WTC11 (cell line): ENCODE data around the gene GABBR2. TPM values are rescaled to one million over a fixed set of nuclear protein-coding genes. Genes with fewer than 3 reads are reported as not detected.

Experiments
- ATAC-seq: fragments of 200-7000 bp; cut with Tn5 transposase; 2 replicates; pipeline ENCODE4 v1.10.0; 2021; ENCODE audit warnings: mild to moderate bottlenecking, moderate library complexity
- CTCF ChIA-PET: fragments of 300-600 bp; sonication (Branson Sonifier 250); formaldehyde crosslinking; loops from one replicate; lab custom pipeline; 2021; ENCODE audit warnings: antibody characterized with exemption; lab: Charles Lee
- POLR2A ChIA-PET: fragments of 350-600 bp; sonication (Branson Sonifier 250); formaldehyde crosslinking; loops from one replicate; lab custom pipeline; 2021; ENCODE audit warnings: antibody characterized with exemption; lab: Charles Lee
- DNase-seq: peaks from one replicate; pipeline ENCODE4 v3.0.0; 2021; ENCODE audit warnings: low spot score
- H3K27ac Mint-ChIP-seq: 2 replicates; pipeline ENCODE4 v1.8.0; 2021; ENCODE audit warnings: mixed read lengths
- H3K27me3 Mint-ChIP-seq: 2 replicates; pipeline ENCODE4 v1.8.0; 2021; ENCODE audit warnings: low read depth, mild to moderate bottlenecking, moderate library complexity, mixed read lengths
- H3K36me3 Mint-ChIP-seq: 2 replicates; pipeline ENCODE4 v1.8.0; 2021; ENCODE audit warnings: mixed read lengths
- H3K4me1 Mint-ChIP-seq: 2 replicates; pipeline ENCODE4 v1.8.0; 2022; ENCODE audit warnings: mixed read lengths
- H3K4me3 Mint-ChIP-seq: 2 replicates; pipeline ENCODE4 v1.8.0; 2021; ENCODE audit warnings: mild to moderate bottlenecking, moderate library complexity, mixed read lengths
- H3K9me3 Mint-ChIP-seq: 2 replicates; pipeline ENCODE4 v1.8.0; 2021; ENCODE audit warnings: mixed read lengths
- AFF4 ChIP-seq: sonication (generic); formaldehyde crosslinking; IDR thresholded peaks from 2 replicates; pipeline ENCODE4 v1.8.1; 2023; ENCODE audit warnings: mild to moderate bottlenecking, missing genetic modification reagents, borderline replicate concordance
- AR ChIP-seq: fragments of 250-450 bp; sonication (Bioruptor Pico); IDR thresholded peaks from 2 replicates; pipeline ENCODE4 v1.9.0; 2021; ENCODE audit warnings: mild to moderate bottlenecking
- ATF1 ChIP-seq: sonication (generic); formaldehyde crosslinking; IDR thresholded peaks from 2 replicates; pipeline ENCODE4 v1.8.1; 2023; ENCODE audit warnings: mild to moderate bottlenecking, moderate library complexity, missing genetic modification reagents
- CTCF ChIP-seq: fragments of 200-600 bp; IDR thresholded peaks from 2 replicates; pipeline ENCODE4 v1.8.0; 2022; ENCODE audit warnings: antibody characterized with exemption
- GRHL2 ChIP-seq: fragments of 250-450 bp; sonication (Bioruptor Pico); IDR thresholded peaks from 2 replicates; pipeline ENCODE4 v1.8.0; 2022; ENCODE audit warnings: mild to moderate bottlenecking, moderate library complexity; ENCODE audit not compliant: insufficient replicate concordance, severe bottlenecking
- JUN ChIP-seq: sonication (generic); formaldehyde crosslinking; IDR thresholded peaks from 2 replicates; pipeline ENCODE4 v1.8.0; 2023; ENCODE audit warnings: mild to moderate bottlenecking, missing genetic modification reagents
- MYBL2 ChIP-seq: sonication (generic); formaldehyde crosslinking; IDR thresholded peaks from 2 replicates; pipeline ENCODE4 v1.8.1; 2023; ENCODE audit warnings: mild to moderate bottlenecking, moderate library complexity, missing genetic modification reagents
- NFYB ChIP-seq: sonication (generic); formaldehyde crosslinking; conservative IDR thresholded peaks from 2 replicates; pipeline ENCODE4 v1.8.0; 2022; ENCODE audit warnings: low read depth, missing genetic modification reagents
- PRRX2 ChIP-seq: fragments of 250-450 bp; sonication (Bioruptor Pico); IDR thresholded peaks from 2 replicates; pipeline ENCODE4 v1.8.0; 2021; ENCODE audit warnings: mild to moderate bottlenecking
- SP1 ChIP-seq: sonication (generic); formaldehyde crosslinking; conservative IDR thresholded peaks from 2 replicates; pipeline ENCODE4 v1.8.1; 2022; ENCODE audit warnings: missing genetic modification reagents
- STAT6 ChIP-seq: sonication (generic); formaldehyde crosslinking; conservative IDR thresholded peaks from 2 replicates; pipeline ENCODE4 v1.8.1; 2023; ENCODE audit warnings: mild to moderate bottlenecking, low read depth, missing genetic modification reagents, moderate library complexity
- TEAD1 ChIP-seq: sonication (generic); formaldehyde crosslinking; IDR thresholded peaks from 2 replicates; pipeline ENCODE4 v1.8.0; 2022; ENCODE audit warnings: mild to moderate bottlenecking, missing genetic modification reagents
- ZBTB43 ChIP-seq: sonication (generic); formaldehyde crosslinking; IDR thresholded peaks from 2 replicates; pipeline ENCODE4 v1.8.1; 2023; ENCODE audit warnings: mild to moderate bottlenecking, missing genetic modification reagents
- ZNF317 ChIP-seq: sonication (generic); formaldehyde crosslinking; IDR thresholded peaks from 2 replicates; pipeline ENCODE4 v1.8.1; 2023; ENCODE audit warnings: low read depth, mild to moderate bottlenecking, moderate library complexity, missing genetic modification reagents, borderline replicate concordance
- total RNA-seq: library from RNA; stranded (reverse); gene quantifications from 3 replicates; pipeline ENCODE4 v1.2.3, GENCODE V29; 2021

GABBR2 gene
- total RNA-seq, 1 experiment from 2014 or later: 0.92 TPM

- Mint-ChIP-seq H3K27ac (no peak overlapping the region), H3K36me3 (no peaks in the 10 kb centered on the region), H3K4me3 (no peak overlapping the region), H3K27me3 (no peaks in the 10 kb centered on the region), H3K9me3 (no peaks in the 10 kb centered on the region), H3K4me1 (peaks cover 5% of the 10 kb centered on the region; the same call in 1 of the 2 replicates)
- TF ChIP-seq CTCF: no peak
- TF ChIP-seq AFF4 (CRISPR knock-in tag): no peak
- TF ChIP-seq TEAD1 (CRISPR knock-in tag): no peak
- TF ChIP-seq GRHL2: no peak
- TF ChIP-seq NFYB (CRISPR knock-in tag): no peak
- TF ChIP-seq SP1 (CRISPR knock-in tag): no peak
- no peak for TF ChIP-seq PRRX2
- no peak for TF ChIP-seq AR (CRISPR knock-in tag)
- DNase-seq (no peak), ATAC-seq (no peak)
- ChIA-PET CTCF (no interaction called here), POLR2A (no interaction called here)
Measured at GRCh38 chr9:98547606-98548005, 161.1 kb downstream of the GABBR2 start.

GRCh38 chr9:98545021-98545420 lies 163.7 kb downstream of the GABBR2 start:
- CTCF ChIA-PET: interaction anchor here (1.5 to 2.0 kb wide), 2 partner anchors 8 to 231 kb away, joined by 9 to 10 read pairs; no protein-coding TSS in a partner anchor
- Mint-ChIP-seq H3K9me3 (no peaks in the 10 kb centered on the region), H3K27me3 (no peaks in the 10 kb centered on the region; the same call in 1 of the 2 replicates)

More at GRCh38 chr9:98545021-98545420, 163.7 kb downstream of the GABBR2 start:
- TF ChIP-seq MYBL2 (CRISPR knock-in tag): no peak
- no peak for TF ChIP-seq ZNF317
- no peak for TF ChIP-seq ZBTB43 (CRISPR knock-in tag)
- TF ChIP-seq STAT6: no peak
- no peak for TF ChIP-seq JUN (CRISPR knock-in tag)
- no peak for TF ChIP-seq ATF1 (CRISPR knock-in tag)
- H3K36me3 Mint-ChIP-seq: no peaks in the 10 kb centered on the region
- no peak for DNase-seq
- POLR2A ChIA-PET: no interaction called here
- no peak for ATAC-seq
- no peaks in the 10 kb centered on the region for H3K4me1 Mint-ChIP-seq
- no peak overlapping the region for H3K4me3 Mint-ChIP-seq
- no peak overlapping the region for H3K27ac Mint-ChIP-seq
